ACHN (cell line): ENCODE data around the gene INSIG2.

ENCODE experiments used
- DNase-seq: peaks from one replicate; pipeline ENCODE4 v3.0.0-alpha.2; 2015
- in situ Hi-C: cut with HindIII; loops from 2 replicates; pipeline ENCODE4 v1.10.0; 2017; ENCODE audit warnings: low sequenced_read_pairs, low pct_ligation_motif_present, low pct_unique_long_range_greater_than_20kb

Gene INSIG2

DNA sequence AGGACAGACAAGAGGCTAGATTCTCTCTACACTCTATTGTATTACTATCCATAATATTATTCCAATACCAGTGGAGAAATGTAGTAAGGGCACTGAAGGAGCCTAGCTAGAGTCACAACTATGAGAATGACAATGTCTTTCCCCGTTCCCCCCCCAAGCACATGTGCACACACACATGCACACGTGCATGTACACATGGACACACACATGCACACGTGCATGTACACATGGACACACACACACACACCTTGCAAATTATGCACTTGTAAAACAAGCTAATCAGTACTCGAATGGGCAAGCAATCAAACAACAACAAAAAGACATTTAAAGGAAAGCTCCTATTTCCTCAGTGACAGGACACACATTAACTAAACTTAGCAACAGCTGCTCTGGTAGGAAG is 65.2 kb downstream of the INSIG2 start:
- no peak for DNase-seq
- in situ Hi-C loops, result no loop called here

DNA sequence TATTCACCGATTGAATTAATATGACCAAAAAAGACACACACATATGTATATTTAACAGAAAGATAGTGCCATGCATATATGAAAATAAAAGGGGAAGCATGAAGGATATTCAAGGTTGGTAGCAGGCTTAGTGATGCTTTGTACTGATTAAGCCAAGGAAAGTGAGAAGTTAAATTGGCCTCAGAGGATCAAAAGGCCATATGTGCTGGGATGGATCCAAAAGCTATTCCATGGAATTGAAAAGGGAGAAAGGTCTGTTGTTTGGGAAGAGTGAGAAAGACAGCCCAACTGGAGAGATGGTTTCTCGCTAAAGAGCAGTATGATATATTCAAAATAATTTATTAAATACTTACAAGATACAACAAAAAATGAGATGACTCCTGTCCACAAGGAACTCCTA is 65.9 kb downstream of the INSIG2 start:
- in situ Hi-C loops, result no loop called here
- no peak for DNase-seq
